IgD-negative memory B cell (primary cell): Measurements from ENCODE around the gene EXOC4. TPM values are rescaled to one million over a fixed set of nuclear protein-coding genes. Genes with fewer than 3 reads are reported as not detected.

ENCODE experiments used
- H3K27ac Mint-ChIP-seq, 3 donors: one replicate each; pipeline ENCODE4 v1.8.0; 2020 to 2022; ENCODE audit warnings: mild to moderate bottlenecking in 3 of 3, mixed read lengths in 3 of 3, moderate library complexity in 1 of 3
- H3K27me3 Mint-ChIP-seq: one replicate; pipeline ENCODE4 v1.8.0; 2021; ENCODE audit warnings: mixed read lengths
- H3K36me3 Mint-ChIP-seq: one replicate; pipeline ENCODE4 v1.8.0; 2020; ENCODE audit warnings: mild to moderate bottlenecking, mixed read lengths
- H3K4me1 Mint-ChIP-seq, 3 donors: one replicate each; pipeline ENCODE4 v1.8.0; 2020 to 2022; ENCODE audit warnings: mixed read lengths in 3 of 3, mild to moderate bottlenecking in 1 of 3
- H3K4me3 Mint-ChIP-seq, 4 donors: one replicate each; pipeline ENCODE4 v1.8.0; 2020 to 2022; ENCODE audit warnings: mild to moderate bottlenecking in 4 of 4, mixed read lengths in 4 of 4, moderate library complexity in 3 of 4
- H3K9me3 Mint-ChIP-seq, 3 donors: one replicate each; pipeline ENCODE4 v1.8.0; 2020 to 2021; ENCODE audit warnings: mixed read lengths in 3 of 3, mild to moderate bottlenecking in 1 of 3
- polyA plus RNA-seq: library from polyadenylated mRNA; unstranded; fragments of 300-500 nt; fragmentation: Illumina TruSeq; gene quantifications from one replicate; pipeline ENCODE4 v1.2.3, GENCODE V29; 2021

EXOC4 gene
- polyA plus RNA-seq, 1 donor from 2014 or later = 34.5 TPM

GRCh38 chr7:133744451-133744850 is 491.6 kb downstream of the EXOC4 start:
- Mint-ChIP-seq H3K4me1 (no peaks in the 10 kb centered on the region), H3K27me3 (no peaks in the 10 kb centered on the region), H3K27ac (no peak overlapping the region), H3K9me3 (no peaks in the 10 kb centered on the region), H3K4me3 (no peak overlapping the region), H3K36me3 (peaks cover 6% of the 10 kb centered on the region)

DNA sequence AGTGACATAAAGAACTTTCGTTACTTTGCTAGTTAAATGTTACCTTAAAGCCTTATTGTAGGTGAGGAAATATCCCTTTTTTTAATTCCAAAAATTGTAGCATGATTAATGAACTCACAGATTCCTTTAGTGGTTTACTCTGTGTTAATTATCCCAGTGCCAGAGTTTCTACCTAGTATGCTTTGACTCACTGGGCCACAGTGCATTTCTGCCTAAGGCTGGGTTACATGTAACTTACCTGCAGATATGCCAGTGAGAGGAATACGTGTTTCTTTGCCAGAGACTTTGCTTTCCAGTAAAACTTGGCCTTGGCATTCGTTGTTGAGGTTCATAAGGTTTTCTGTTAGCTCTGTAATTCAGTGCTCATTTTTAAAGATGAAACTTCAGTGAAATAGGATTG is 493.4 kb downstream of the EXOC4 start:
- Mint-ChIP-seq H3K27me3 (no peaks in the 10 kb centered on the region), H3K27ac (no peak overlapping the region), H3K9me3 (no peaks in the 10 kb centered on the region), H3K4me1 (no peaks in the 10 kb centered on the region), H3K4me3 (no peak overlapping the region), H3K36me3 (peaks cover 7% of the 10 kb centered on the region)

GRCh38 chr7:133746847-133747246 is 494.0 kb downstream of the EXOC4 start:
- Mint-ChIP-seq H3K4me1 (peaks cover 0 to 2% (median 0%) of the 10 kb centered on the region in 3 donors), H3K27me3 (no peaks in the 10 kb centered on the region), H3K27ac (no peak overlapping the region), H3K36me3 (peaks cover 10% of the 10 kb centered on the region), H3K4me3 (no peak overlapping the region), H3K9me3 (no peaks in the 10 kb centered on the region)

DNA sequence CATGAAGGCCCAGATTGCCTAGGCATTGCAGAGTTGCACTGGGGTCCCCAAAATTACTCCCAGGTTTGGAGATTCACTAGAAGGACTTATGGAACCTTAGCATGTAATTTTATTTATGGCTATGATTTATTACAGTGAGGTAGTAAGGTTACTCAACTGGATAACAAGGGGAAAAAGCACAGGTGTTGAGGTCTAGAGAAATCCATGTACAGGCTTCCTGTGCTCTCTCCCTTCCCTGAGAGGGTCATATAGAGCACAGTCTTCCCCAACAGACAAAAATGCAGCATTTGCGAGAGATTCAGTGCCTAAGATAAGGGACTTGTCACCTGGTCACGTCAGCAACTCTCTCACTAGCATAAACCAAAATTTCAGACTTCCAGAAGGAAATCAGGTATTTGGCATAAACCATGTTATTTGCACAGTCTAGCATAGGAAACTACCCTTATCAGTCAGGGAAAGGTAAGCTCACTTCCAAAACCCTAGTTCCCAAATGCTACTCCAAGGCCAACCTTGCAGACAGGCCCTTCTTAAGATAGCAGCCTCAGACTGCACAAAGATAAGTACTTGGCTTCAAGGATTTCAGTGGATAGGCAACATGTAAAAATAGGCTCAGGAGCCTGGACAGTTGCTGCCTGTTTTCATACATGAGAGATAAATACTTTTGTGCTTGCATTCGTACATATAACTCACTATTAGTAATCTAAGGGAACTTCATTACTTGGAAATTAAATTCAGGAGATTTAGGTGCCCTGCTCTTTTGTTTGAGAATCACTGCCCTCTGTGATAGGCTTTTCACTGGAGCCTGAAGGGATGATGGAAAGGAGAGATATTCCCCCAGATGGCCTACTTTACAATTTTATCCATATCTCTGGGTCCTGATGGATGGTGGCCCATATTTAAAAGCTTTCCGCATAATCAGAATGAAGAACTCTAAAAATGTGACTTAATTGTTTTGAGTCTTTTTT is 495.8 kb downstream of the EXOC4 start:
- no peak overlapping the region for H3K4me3 Mint-ChIP-seq
- peaks cover 15% of the 10 kb centered on the region for H3K36me3 Mint-ChIP-seq
- H3K9me3 Mint-ChIP-seq = peaks cover 0 to 2% (median 0%) of the 10 kb centered on the region in 3 donors
- H3K27me3 Mint-ChIP-seq = no peaks in the 10 kb centered on the region
- peaks cover 0 to 2% (median 0%) of the 10 kb centered on the region in 3 donors for H3K4me1 Mint-ChIP-seq
- peak overlapping the region in 1 of 3 donors; percentile 53 for H3K27ac Mint-ChIP-seq

- peaks cover 0 to 2% (median 0%) of the 10 kb centered on the region in 3 donors for H3K4me1 Mint-ChIP-seq
- H3K27me3 Mint-ChIP-seq = no peaks in the 10 kb centered on the region
- H3K36me3 Mint-ChIP-seq = peaks cover 14% of the 10 kb centered on the region
- H3K9me3 Mint-ChIP-seq = peaks cover 0 to 2% (median 0%) of the 10 kb centered on the region in 3 donors
- no peak overlapping the region for H3K27ac Mint-ChIP-seq
- no peak overlapping the region for H3K4me3 Mint-ChIP-seq
These were observed 497.4 kb downstream of the EXOC4 start for GRCh38 chr7:133750287-133750686.

DNA sequence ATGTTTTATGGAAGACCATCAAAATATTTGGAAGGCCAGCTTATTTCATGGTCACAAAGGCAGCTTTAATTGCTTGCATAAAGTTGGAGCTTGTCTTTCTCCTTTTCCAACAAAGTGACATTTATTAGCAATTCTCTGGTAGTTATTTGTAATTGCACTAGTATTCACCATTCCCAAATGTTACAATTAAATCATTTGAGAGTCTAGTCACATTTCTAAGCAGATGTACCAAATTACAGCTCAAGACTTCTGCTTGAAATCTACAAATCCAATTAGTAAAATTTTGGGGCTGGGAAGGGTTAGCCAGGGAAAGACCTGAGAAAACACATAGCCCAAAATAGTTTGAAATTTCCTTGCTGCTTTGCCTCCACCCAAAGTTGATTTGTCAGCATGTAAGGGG is 498.2 kb downstream of the EXOC4 start:
- Mint-ChIP-seq H3K27me3 (no peaks in the 10 kb centered on the region), H3K4me3 (no peak overlapping the region), H3K27ac (no peak overlapping the region), H3K36me3 (peaks cover 14% of the 10 kb centered on the region), H3K9me3 (peaks cover 0 to 2% (median 0%) of the 10 kb centered on the region in 3 donors), H3K4me1 (peaks cover 0 to 2% (median 0%) of the 10 kb centered on the region in 3 donors)

DNA sequence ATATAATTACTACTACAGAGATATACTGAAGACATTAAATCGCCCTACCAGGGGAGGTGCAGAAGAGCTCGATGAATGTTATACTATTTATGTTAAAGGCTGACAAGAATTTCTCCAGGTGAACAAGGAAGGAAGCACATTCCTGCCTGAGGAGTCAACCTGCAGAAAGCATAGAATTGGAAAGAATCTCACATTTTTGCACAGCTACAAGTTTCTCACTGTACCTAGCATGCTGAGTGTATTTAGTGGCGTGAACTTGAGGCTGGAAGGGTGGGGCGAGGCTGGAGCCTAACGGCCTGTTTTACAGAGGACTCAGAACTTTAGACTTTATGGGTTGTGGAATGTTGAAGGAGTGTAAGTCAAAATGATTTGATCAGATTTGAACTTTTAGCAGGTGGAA is 500.6 kb downstream of the EXOC4 start:
- Mint-ChIP-seq H3K36me3 (peaks cover 21% of the 10 kb centered on the region), H3K4me3 (no peak overlapping the region), H3K9me3 (peaks cover 0 to 2% (median 0%) of the 10 kb centered on the region in 3 donors), H3K27ac (no peak overlapping the region), H3K27me3 (no peaks in the 10 kb centered on the region), H3K4me1 (peaks cover 0 to 2% (median 0%) of the 10 kb centered on the region in 3 donors)

GRCh38 chr7:133754708-133755107 is 501.8 kb downstream of the EXOC4 start:
- Mint-ChIP-seq H3K36me3 (peaks cover 20% of the 10 kb centered on the region), H3K27me3 (no peaks in the 10 kb centered on the region), H3K9me3 (peaks cover 0 to 2% (median 0%) of the 10 kb centered on the region in 3 donors), H3K4me1 (peaks cover 0 to 2% (median 0%) of the 10 kb centered on the region in 3 donors), H3K4me3 (no peak overlapping the region), H3K27ac (no peak overlapping the region)

DNA sequence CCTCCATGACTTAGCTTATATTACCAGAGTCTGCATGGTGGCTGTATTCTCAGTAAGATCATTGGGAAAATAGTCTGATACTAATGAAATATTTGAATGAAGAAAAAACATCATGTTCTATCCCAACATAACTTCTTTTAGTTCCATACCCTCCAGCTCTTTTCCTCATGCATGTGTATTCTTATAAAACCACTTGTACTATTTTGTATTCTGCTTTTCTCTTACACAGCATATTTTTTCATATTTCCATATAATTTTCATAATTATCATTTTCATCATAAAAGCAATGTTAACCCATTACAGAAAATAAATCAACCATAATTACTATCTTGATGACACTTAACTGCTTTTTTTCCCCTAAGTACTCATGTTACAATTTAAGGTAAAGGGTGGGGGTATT is 503.0 kb downstream of the EXOC4 start:
- peaks cover 0 to 2% (median 0%) of the 10 kb centered on the region in 3 donors for H3K4me1 Mint-ChIP-seq
- H3K36me3 Mint-ChIP-seq = peaks cover 22% of the 10 kb centered on the region
- no peaks in the 10 kb centered on the region for H3K27me3 Mint-ChIP-seq
- H3K9me3 Mint-ChIP-seq = peaks cover 0 to 2% (median 0%) of the 10 kb centered on the region in 3 donors
- no peak overlapping the region for H3K4me3 Mint-ChIP-seq
- H3K27ac Mint-ChIP-seq = no peak overlapping the region

- no peaks in the 10 kb centered on the region for H3K27me3 Mint-ChIP-seq
- H3K27ac Mint-ChIP-seq = peak overlapping the region in 1 of 3 donors; percentile 28
- H3K9me3 Mint-ChIP-seq = peaks cover 0 to 2% (median 0%) of the 10 kb centered on the region in 3 donors
- no peaks in the 10 kb centered on the region for H3K4me1 Mint-ChIP-seq
- peaks cover 25% of the 10 kb centered on the region for H3K36me3 Mint-ChIP-seq
- no peak overlapping the region for H3K4me3 Mint-ChIP-seq
These were observed 508.6 kb downstream of the EXOC4 start for GRCh38 chr7:133761443-133761842.

DNA sequence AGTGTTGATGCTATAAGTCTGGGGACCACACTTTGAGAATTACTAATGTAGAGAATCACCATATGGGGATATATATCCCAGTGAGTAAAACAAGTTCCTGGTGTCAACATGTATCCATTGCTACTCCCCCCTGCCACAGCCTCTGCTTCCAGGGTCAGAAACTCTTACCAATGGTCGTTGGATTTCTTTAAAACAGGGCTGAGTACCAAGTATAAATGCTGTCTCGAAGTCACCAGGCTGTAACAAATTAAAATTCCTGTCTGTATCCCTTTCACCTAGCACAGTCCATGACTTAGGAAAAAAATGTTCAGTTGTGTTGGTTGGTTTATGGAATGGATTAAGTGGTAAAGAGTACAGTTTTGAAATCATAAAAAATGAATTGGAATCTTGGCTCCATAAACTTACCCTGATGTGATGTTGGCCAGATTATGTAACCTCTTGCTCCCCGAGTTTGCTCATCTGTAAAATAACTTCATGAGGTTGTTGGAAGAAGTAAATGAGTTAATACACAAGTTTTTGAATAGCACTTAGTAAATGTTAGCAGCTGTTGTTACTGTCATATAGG is 510.3 kb downstream of the EXOC4 start:
- Mint-ChIP-seq H3K9me3 (peaks cover 0 to 2% (median 0%) of the 10 kb centered on the region in 3 donors), H3K4me1 (no peaks in the 10 kb centered on the region), H3K4me3 (no peak overlapping the region), H3K27me3 (no peaks in the 10 kb centered on the region), H3K36me3 (peaks cover 24% of the 10 kb centered on the region), H3K27ac (no peak overlapping the region)

- no peaks in the 10 kb centered on the region for H3K4me1 Mint-ChIP-seq
- peaks cover 16% of the 10 kb centered on the region for H3K36me3 Mint-ChIP-seq
- H3K27ac Mint-ChIP-seq = no peak overlapping the region
- no peaks in the 10 kb centered on the region for H3K9me3 Mint-ChIP-seq
- H3K4me3 Mint-ChIP-seq = no peak overlapping the region
- no peaks in the 10 kb centered on the region for H3K27me3 Mint-ChIP-seq
These were observed 516.8 kb downstream of the EXOC4 start for GRCh38 chr7:133769668-133770067.

GRCh38 chr7:133770863-133771492 is 518.1 kb downstream of the EXOC4 start:
- Mint-ChIP-seq H3K4me3 (no peak overlapping the region), H3K36me3 (peaks cover 10% of the 10 kb centered on the region), H3K27ac (no peak overlapping the region), H3K9me3 (no peaks in the 10 kb centered on the region), H3K4me1 (no peaks in the 10 kb centered on the region), H3K27me3 (no peaks in the 10 kb centered on the region)

GRCh38 chr7:133771788-133772419 is 519.0 kb downstream of the EXOC4 start:
- no peak overlapping the region for H3K4me3 Mint-ChIP-seq
- peaks cover 10% of the 10 kb centered on the region for H3K36me3 Mint-ChIP-seq
- no peaks in the 10 kb centered on the region for H3K9me3 Mint-ChIP-seq
- H3K4me1 Mint-ChIP-seq = no peaks in the 10 kb centered on the region
- no peaks in the 10 kb centered on the region for H3K27me3 Mint-ChIP-seq
- H3K27ac Mint-ChIP-seq = no peak overlapping the region

DNA sequence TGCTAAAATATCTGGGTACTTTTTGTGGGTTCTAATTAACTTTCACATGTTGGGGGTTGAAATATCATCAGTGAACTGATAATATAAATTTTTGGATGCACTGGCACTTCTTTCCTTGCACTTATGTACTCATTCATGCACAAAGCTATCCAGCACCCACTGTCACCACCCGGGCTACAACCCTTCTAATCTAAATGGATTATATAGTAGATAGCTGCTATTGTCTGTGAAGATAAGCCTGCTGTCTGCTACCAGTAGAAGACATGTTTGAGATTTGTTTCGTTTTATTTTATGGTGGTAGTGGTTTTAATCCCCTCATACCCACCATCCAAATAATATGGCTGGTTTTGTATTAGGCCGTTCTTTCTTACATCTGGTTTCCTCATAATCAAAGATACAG is 520.7 kb downstream of the EXOC4 start:
- no peaks in the 10 kb centered on the region for H3K27me3 Mint-ChIP-seq
- H3K9me3 Mint-ChIP-seq = peaks cover 0 to 4% (median 0%) of the 10 kb centered on the region in 3 donors
- H3K27ac Mint-ChIP-seq = no peak overlapping the region
- no peaks in the 10 kb centered on the region for H3K4me1 Mint-ChIP-seq
- H3K4me3 Mint-ChIP-seq = no peak overlapping the region
- peaks cover 10% of the 10 kb centered on the region for H3K36me3 Mint-ChIP-seq
